GM13976 (cell line): Measurements from ENCODE around the gene DESI2.

Experiments
- DNase-seq: peaks from one replicate; pipeline ENCODE4 v3.0.0; 2012; ENCODE audit warnings: low spot score
- CTCF ChIP-seq: IDR thresholded peaks from 2 replicates; pipeline ENCODE4 v1.5.1; 2012; ENCODE audit warnings: borderline replicate concordance, mild to moderate bottlenecking; ENCODE audit not compliant: insufficient read depth; ENCODE audit errors: extremely low read depth, missing control alignments, control extremely low read depth
- in situ Hi-C: fragments of 300-500 bp; cut with MboI; formaldehyde crosslinking; loops from one replicate; pipeline ENCODE4 v1.12.0; 2022; ENCODE audit warnings: low sequenced_read_pairs, mixed read lengths, inconsistent platforms; ENCODE audit not compliant: unreplicated experiment

DESI2 gene

GRCh38 chr1:244755673-244756072 is 102.7 kb downstream of the DESI2 start:
- in situ Hi-C loops: no loop called here
- no peak for TF ChIP-seq CTCF
- DNase-seq: no peak

GRCh38 chr1:244757091-244757939 is 104.4 kb downstream of the DESI2 start:
- in situ Hi-C loops: no loop called here
- TF ChIP-seq CTCF: no peak
- DNase-seq: no peak
